ENCODE results near the gene WHRN. TPM values are rescaled to one million over a fixed set of nuclear protein-coding genes. Genes with fewer than 3 reads are reported as not detected.

Gene WHRN
- polyA plus RNA-seq, 1 donor from 2014 or later, result 2.5 TPM

GRCh38 chr9:114489928-114490327 is 15.3 kb downstream of the WHRN start:
- H3K9me2 ChIP-seq (ENCODE audit: insufficient read depth, low read length), result no peaks in the 10 kb centered on the region
- no peaks in the 10 kb centered on the region for H3K27me3 ChIP-seq (ENCODE audit: insufficient read depth, low read depth, low read length)
- no peaks in the 10 kb centered on the region for H3K79me2 ChIP-seq (replicated peaks; ENCODE audit: insufficient read depth, low read length)
- no peak overlapping the region for H2AFZ ChIP-seq (ENCODE audit: low read depth, low read length)
- H3K36me3 ChIP-seq (ENCODE audit: insufficient read depth, low read length), result no peaks in the 10 kb centered on the region
- H3K9me3 ChIP-seq (ENCODE audit: low read length), result no peaks in the 10 kb centered on the region
- H3K4me2 ChIP-seq (ENCODE audit: low read length), result no peak overlapping the region
- H3K9ac ChIP-seq (ENCODE audit: low read length), result no peak overlapping the region
- no peak overlapping the region for H3K27ac ChIP-seq (ENCODE audit: low read length)
- H3K4me3 ChIP-seq (ENCODE audit: low read length), result no peak overlapping the region
- TF ChIP-seq CTCF (IDR thresholded peaks at IDR 0.05; ENCODE audit: poor library complexity, severe bottlenecking) (no peak), REST (IDR thresholded peaks at IDR 0.05; ENCODE audit: borderline replicate concordance) (no peak)
- H4K20me1 ChIP-seq (ENCODE audit: insufficient read depth), result no peaks in the 10 kb centered on the region
- H3F3A ChIP-seq (ENCODE audit: insufficient read depth, low read length, poor library complexity, severe bottlenecking), result no peaks in the 10 kb centered on the region

- no peak for TF ChIP-seq POLR2AphosphoS5 (IDR thresholded peaks at IDR 0.05)
- no peak for TF ChIP-seq TAF1 (IDR thresholded peaks at IDR 0.05; ENCODE audit: low read depth)
- no peak for TF ChIP-seq EZH2 (IDR thresholded peaks at IDR 0.05; ENCODE audit: borderline replicate concordance, insufficient read depth, low read length, poor library complexity, severe bottlenecking)
- no peak for TF ChIP-seq CTCF (IDR thresholded peaks at IDR 0.05; ENCODE audit: poor library complexity, severe bottlenecking)
- no peak for TF ChIP-seq SMC3 (conservative IDR thresholded peaks at IDR 0.05; ENCODE audit: poor library complexity)
- no peak for TF ChIP-seq EP300 (conservative IDR thresholded peaks at IDR 0.05; ENCODE audit: poor library complexity, severe bottlenecking)
- TF ChIP-seq RAD21 (conservative IDR thresholded peaks at IDR 0.05), result no peak
- no peak for TF ChIP-seq MXI1 (conservative IDR thresholded peaks at IDR 0.05; ENCODE audit: poor library complexity, severe bottlenecking)
- no peak for TF ChIP-seq REST (IDR thresholded peaks at IDR 0.05; ENCODE audit: borderline replicate concordance)
- no peak overlapping the region for H3K9ac ChIP-seq (ENCODE audit: low read length)
Observed at GRCh38 chr9:114488398-114489129, 16.7 kb downstream of the WHRN start.

More at GRCh38 chr9:114488398-114489129, 16.7 kb downstream of the WHRN start:
- Histone ChIP-seq H3K79me2 (replicated peaks; ENCODE audit: insufficient read depth, low read length) (no peaks in the 10 kb centered on the region), H3K27me3 (ENCODE audit: insufficient read depth, low read depth, low read length) (no peaks in the 10 kb centered on the region), H3K9me3 (ENCODE audit: low read length) (no peaks in the 10 kb centered on the region), H3K4me3 (ENCODE audit: low read length) (no peak overlapping the region), H3F3A (ENCODE audit: insufficient read depth, low read length, poor library complexity, severe bottlenecking) (no peaks in the 10 kb centered on the region), H3K27ac (ENCODE audit: low read length) (no peak overlapping the region), H3K4me2 (ENCODE audit: low read length) (no peak overlapping the region), H3K36me3 (ENCODE audit: insufficient read depth, low read length) (no peaks in the 10 kb centered on the region), H2AFZ (ENCODE audit: low read depth, low read length) (no peak overlapping the region), H3K9me2 (ENCODE audit: insufficient read depth, low read length) (no peaks in the 10 kb centered on the region), H4K20me1 (ENCODE audit: insufficient read depth) (no peaks in the 10 kb centered on the region)

Measured in neural cell (in vitro differentiated cells).